Lower lobe of right lung (tissue), 2 donors: ENCODE results near the gene P3H3. TPM values are rescaled to one million over a fixed set of nuclear protein-coding genes. Genes with fewer than 3 reads are reported as not detected.

Experiments
- ATAC-seq, 2 donors: fragments of 200-7000 bp; cut with Tn5 transposase; one replicate each; pipeline ENCODE4 v1.9.1; 2020 to 2022; ENCODE audit warnings: mild to moderate bottlenecking in 2 of 2, moderate library complexity in 2 of 2
- DNase-seq: peaks from one replicate; pipeline ENCODE4 v3.0.0-alpha.2; 2020
- H3K27ac ChIP-seq: fragments of 200-600 bp; one replicate; pipeline ENCODE4 v1.8.0; 2022
- H3K27me3 ChIP-seq: fragments of 200-600 bp; one replicate; pipeline ENCODE4 v1.8.0; 2022; ENCODE audit warnings: low read depth
- H3K36me3 ChIP-seq: fragments of 200-600 bp; one replicate; pipeline ENCODE4 v1.8.0; 2022; ENCODE audit warnings: mild to moderate bottlenecking
- H3K4me1 ChIP-seq: fragments of 200-600 bp; one replicate; pipeline ENCODE4 v1.8.0; 2022
- H3K4me3 ChIP-seq: fragments of 200-600 bp; one replicate; pipeline ENCODE4 v1.8.0; 2022; ENCODE audit warnings: mild to moderate bottlenecking
- H3K9me3 ChIP-seq: fragments of 200-600 bp; one replicate; pipeline ENCODE4 v1.8.0; 2022
- intact Hi-C: fragments of 100-400 bp; cut with DNase I; formaldehyde crosslinking; loops from one replicate; pipeline ENCODE4 v1.11.0; 2022
- total RNA-seq: library from RNA; stranded (reverse); fragmentation: NEBNext Ultra II Directional; extraction: Animal tissue kit (Norgen Biotek cat#: 25700); gene quantifications from one replicate; pipeline ENCODE4 v1.2.1, GENCODE V29; 2021
- TF ChIP-seq, protein P1 (sequence below): fragments of 200-600 bp; IDR thresholded peaks from one replicate; pipeline ENCODE4 v1.8.0; 2022; ENCODE audit warnings: antibody characterized with exemption, mild to moderate bottlenecking
- donor health status: DM: no; HTN: yes; CAD: no; lungs with severe emphysema.

The P3H3 gene
- total RNA-seq, 1 donor from 2014 or later: 7.0 TPM

- Histone ChIP-seq H3K27me3 (peaks cover 39% of the 10 kb centered on the region), H3K9me3 (no peaks in the 10 kb centered on the region), H3K36me3 (no peaks in the 10 kb centered on the region), H3K4me1 (peaks cover 21% of the 10 kb centered on the region), H3K27ac (peak overlapping the region; percentile 39), H3K4me3 (no peak overlapping the region)
- intact Hi-C loops: no loop called here
- ATAC-seq (no peak), DNase-seq (no peak)
- TF ChIP-seq, protein P1, sequence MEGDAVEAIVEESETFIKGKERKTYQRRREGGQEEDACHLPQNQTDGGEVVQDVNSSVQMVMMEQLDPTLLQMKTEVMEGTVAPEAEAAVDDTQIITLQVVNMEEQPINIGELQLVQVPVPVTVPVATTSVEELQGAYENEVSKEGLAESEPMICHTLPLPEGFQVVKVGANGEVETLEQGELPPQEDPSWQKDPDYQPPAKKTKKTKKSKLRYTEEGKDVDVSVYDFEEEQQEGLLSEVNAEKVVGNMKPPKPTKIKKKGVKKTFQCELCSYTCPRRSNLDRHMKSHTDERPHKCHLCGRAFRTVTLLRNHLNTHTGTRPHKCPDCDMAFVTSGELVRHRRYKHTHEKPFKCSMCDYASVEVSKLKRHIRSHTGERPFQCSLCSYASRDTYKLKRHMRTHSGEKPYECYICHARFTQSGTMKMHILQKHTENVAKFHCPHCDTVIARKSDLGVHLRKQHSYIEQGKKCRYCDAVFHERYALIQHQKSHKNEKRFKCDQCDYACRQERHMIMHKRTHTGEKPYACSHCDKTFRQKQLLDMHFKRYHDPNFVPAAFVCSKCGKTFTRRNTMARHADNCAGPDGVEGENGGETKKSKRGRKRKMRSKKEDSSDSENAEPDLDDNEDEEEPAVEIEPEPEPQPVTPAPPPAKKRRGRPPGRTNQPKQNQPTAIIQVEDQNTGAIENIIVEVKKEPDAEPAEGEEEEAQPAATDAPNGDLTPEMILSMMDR: no peak
Measured at GRCh38 chr12:6826734-6827436, 1.3 kb upstream of the P3H3 start.

DNA sequence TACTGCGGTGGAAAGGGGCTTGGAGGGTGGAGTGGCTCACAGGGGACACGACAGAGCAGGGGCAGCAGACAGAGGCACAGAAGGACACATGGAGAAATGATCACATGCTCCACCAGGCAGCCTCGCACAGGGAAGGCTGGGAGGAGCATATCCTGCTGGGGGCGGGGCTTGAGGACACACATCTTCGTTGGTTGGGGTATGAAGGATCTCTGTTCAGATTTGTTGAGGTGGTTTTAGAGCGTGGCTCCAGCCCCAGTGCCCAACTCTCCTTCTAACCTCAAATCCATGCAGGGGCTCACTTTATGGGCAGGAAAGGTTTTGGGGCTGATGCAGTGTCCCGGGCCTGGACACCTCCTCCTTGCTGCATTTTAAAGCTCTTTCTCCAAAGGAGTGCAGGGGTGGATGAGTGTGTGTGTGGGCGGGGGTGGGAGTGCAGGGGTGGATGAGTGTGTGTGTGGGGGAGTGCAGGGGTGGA is 733 bp upstream of the P3H3 start:
- H3K36me3 ChIP-seq: no peaks in the 10 kb centered on the region
- peak in 1 of 2 donors; percentile 40 for ATAC-seq
- peak; percentile 78 for DNase-seq
- no peaks in the 10 kb centered on the region for H3K9me3 ChIP-seq
- no peak overlapping the region for H3K4me3 ChIP-seq
- TF ChIP-seq, protein P1: no peak
- peaks cover 33% of the 10 kb centered on the region for H3K27me3 ChIP-seq
- peak overlapping the region; percentile 39 for H3K27ac ChIP-seq
- intact Hi-C loops: no loop called here
- peaks cover 16% of the 10 kb centered on the region for H3K4me1 ChIP-seq

DNA sequence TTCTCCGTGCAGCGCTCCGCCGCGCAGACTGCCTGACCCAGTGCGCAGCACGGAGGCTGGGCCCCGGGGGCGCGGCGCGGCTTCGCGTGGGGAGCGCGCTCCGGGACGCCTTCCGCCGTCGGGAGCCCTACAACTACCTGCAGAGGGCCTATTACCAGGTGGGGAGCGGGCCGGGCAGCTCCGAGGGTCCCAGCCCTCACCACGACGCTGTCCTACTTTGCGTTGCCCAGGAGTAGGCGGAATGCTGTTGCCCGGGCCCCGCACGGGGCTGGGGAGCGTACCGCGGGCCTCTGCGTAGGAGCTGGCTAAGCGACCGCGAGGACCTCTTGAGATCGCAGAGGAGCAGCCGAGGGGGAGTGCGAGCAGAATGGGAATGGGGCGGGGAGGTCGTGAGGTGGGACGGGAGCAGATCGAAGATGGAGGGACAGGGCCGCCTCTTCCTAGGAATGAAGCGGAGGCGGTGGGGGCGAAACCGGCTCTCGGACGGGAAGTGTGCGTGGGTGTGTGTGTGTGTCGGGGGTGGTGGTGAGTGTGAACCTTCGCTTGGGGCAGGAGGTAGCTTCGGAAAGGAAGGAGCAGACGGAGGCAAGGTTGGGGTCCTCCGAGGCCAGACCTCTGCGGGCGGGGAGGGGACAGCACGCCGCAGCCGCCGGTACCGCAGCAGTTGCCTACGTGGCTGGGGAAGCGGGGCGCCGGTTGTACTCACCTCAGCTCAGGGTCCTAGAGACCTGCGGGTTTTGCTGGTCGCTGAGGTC is 751 bp downstream of the P3H3 start:
- peaks cover 29% of the 10 kb centered on the region for H3K27me3 ChIP-seq
- ATAC-seq: peak; percentile 40 to 49

GRCh38 chr12:6829536-6830220 is 1.5 kb downstream of the P3H3 start:
- TF ChIP-seq, protein P1: no peak
- peak in 1 of 2 donors; percentile 2 for ATAC-seq
- H3K27ac ChIP-seq: peak overlapping the region; percentile 64
- H3K36me3 ChIP-seq: peaks cover 8% of the 10 kb centered on the region
- H3K27me3 ChIP-seq: peaks cover 24% of the 10 kb centered on the region
- intact Hi-C loops: no loop called here
- H3K4me1 ChIP-seq: peaks cover 16% of the 10 kb centered on the region
- no peak for DNase-seq
- peak overlapping the region; percentile 71 for H3K4me3 ChIP-seq
- H3K9me3 ChIP-seq: no peaks in the 10 kb centered on the region

More for the DNA sequence above, 751 bp downstream of the P3H3 start:
- DNase-seq: no peak
- intact Hi-C loops: no loop called here
- TF ChIP-seq, protein P1: no peak
- Histone ChIP-seq H3K9me3 (no peaks in the 10 kb centered on the region), H3K4me3 (peak overlapping the region; percentile 71), H3K27ac (peak overlapping the region; percentile 64), H3K4me1 (peaks cover 16% of the 10 kb centered on the region), H3K36me3 (peaks cover 8% of the 10 kb centered on the region)

- peaks cover 8% of the 10 kb centered on the region for H3K36me3 ChIP-seq
- H3K4me1 ChIP-seq: peaks cover 16% of the 10 kb centered on the region
- no peaks in the 10 kb centered on the region for H3K9me3 ChIP-seq
- H3K4me3 ChIP-seq: no peak overlapping the region
- peaks cover 24% of the 10 kb centered on the region for H3K27me3 ChIP-seq
- intact Hi-C loops: no loop called here
- TF ChIP-seq, protein P1: no peak
- H3K27ac ChIP-seq: no peak overlapping the region
- no peak for ATAC-seq
- DNase-seq: no peak
Measured at GRCh38 chr12:6830286-6830890, 2.2 kb downstream of the P3H3 start.
